CD4-positive, alpha-beta T cell treated with Interleukin-21 for 1 hour (primary cell): ENCODE data around the gene AOC2.
"Not testable (repeated sequence)": the region's sequence is repeated elsewhere in the genome, so short reads cannot be mapped to it uniquely, and the experiment has no call there.

Source experiments
- DNase-seq: peaks from one replicate; pipeline ENCODE4 v3.0.0-alpha.2; 2020

The AOC2 gene

GRCh38 chr17:42883802-42884558 lies 39.6 kb downstream of the AOC2 start:
- no peak for DNase-seq

GRCh38 chr17:42885806-42886205 lies 41.4 kb downstream of the AOC2 start:
- DNase-seq: not testable (repeated sequence)

GRCh38 chr17:42886283-42887176 lies 42.1 kb downstream of the AOC2 start:
- no peak for DNase-seq

- no peak for DNase-seq
These were observed 45.4 kb downstream of the AOC2 start for GRCh38 chr17:42889809-42890208.

GRCh38 chr17:42891539-42892152 lies 47.3 kb downstream of the AOC2 start:
- DNase-seq: no peak

- no peak for DNase-seq
These were observed 49.0 kb downstream of the AOC2 start for GRCh38 chr17:42893359-42893758.

- no peak for DNase-seq
These were observed 50.2 kb downstream of the AOC2 start for GRCh38 chr17:42894283-42895184.

- DNase-seq: no peak
These were observed 50.8 kb downstream of the AOC2 start for GRCh38 chr17:42895185-42895555.

- DNase-seq: no peak
These were observed 53.9 kb downstream of the AOC2 start for GRCh38 chr17:42898147-42898811.

GRCh38 chr17:42899981-42900380 lies 55.6 kb downstream of the AOC2 start:
- DNase-seq: not testable (repeated sequence)
